HG02970 (cell line): ENCODE data around the gene CDKN2A.
A peak's percentile ranks its signal among the peaks of the same experiment; 100 is the strongest.

Experiments used
- ATAC-seq: cut with Tn5 transposase; IDR thresholded peaks from one replicate; pipeline ENCODE4 v1.9.1; 2021; ENCODE audit warnings: mild to moderate bottlenecking, moderate library complexity, moderate number of reproducible peaks; ENCODE audit not compliant: unreplicated experiment, low FRiP score

The CDKN2A gene

GRCh38 chr9:21983561-21983935 is 10.6 kb downstream of the CDKN2A start:
- no peak for ATAC-seq

GRCh38 chr9:21982861-21983560 is 11.2 kb downstream of the CDKN2A start:
- no peak for ATAC-seq

- no peak for ATAC-seq
Observed at GRCh38 chr9:21982391-21982790, 11.8 kb downstream of the CDKN2A start.

- no peak for ATAC-seq
Observed at GRCh38 chr9:21976334-21976875, 17.8 kb downstream of the CDKN2A start.

DNA sequence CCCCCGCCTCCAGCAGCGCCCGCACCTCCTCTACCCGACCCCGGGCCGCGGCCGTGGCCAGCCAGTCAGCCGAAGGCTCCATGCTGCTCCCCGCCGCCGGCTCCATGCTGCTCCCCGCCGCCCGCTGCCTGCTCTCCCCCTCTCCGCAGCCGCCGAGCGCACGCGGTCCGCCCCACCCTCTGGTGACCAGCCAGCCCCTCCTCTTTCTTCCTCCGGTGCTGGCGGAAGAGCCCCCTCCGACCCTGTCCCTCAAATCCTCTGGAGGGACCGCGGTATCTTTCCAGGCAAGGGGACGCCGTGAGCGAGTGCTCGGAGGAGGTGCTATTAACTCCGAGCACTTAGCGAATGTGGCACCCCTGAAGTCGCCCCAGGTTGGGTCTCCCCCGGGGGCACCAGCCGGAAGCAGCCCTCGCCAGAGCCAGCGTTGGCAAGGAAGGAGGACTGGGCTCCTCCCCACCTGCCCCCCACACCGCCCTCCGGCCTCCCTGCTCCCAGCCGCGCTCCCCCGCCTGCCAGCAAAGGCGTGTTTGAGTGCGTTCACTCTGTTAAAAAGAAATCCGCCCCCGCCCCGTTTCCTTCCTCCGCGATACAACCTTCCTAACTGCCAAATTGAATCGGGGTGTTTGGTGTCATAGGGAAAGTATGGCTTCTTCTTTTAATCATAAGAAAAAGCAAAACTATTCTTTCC is 19.3 kb downstream of the CDKN2A start:
- ATAC-seq, result peak; percentile 62

GRCh38 chr9:21974343-21974721 is 19.9 kb downstream of the CDKN2A start:
- ATAC-seq, result no peak

- no peak for ATAC-seq
Observed at GRCh38 chr9:21972361-21972760, 21.8 kb downstream of the CDKN2A start.

GRCh38 chr9:21970800-21971640 is 23.2 kb downstream of the CDKN2A start:
- no peak for ATAC-seq

DNA sequence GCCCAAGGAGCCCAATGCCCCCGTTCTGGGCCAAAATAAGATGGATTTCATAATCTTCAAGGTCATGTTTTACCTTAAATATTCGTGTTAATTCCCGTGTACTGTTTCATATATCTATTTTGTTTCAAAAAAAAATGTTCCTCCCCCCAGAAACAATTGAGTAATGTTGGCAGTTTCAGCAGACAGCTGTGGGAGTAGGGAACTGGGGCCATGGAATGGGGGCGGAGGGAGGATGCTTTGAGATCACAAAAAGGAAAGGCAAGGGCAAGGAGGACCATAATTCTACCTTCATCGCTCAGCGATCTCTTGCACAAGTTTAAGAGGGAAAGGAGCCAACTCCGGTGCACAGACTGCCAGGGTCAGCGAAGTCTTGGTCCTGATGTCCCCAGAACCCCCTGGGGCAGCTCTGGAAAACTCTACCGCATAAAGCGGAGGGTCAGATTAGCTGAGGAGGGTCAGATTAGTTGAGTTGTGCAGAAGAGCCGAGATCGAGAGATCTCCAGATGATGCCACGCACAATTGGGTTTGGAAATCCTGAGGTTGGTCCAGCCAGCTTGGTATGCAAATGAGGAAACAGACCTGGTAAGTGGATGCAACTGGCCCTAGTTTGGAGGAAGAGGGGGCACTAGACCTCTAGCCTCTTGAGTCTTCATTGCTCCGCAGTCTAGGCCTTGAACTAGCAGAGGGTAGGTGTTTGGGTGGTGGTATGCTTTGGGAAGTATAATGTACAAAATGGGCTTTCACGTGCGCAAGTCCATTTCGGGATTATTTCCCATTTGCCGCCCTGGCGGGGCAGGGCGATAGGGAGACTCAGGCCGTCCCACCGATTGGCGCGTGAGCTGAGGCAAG is 24.0 kb downstream of the CDKN2A start:
- ATAC-seq, result no peak

GRCh38 chr9:21969011-21969940 is 24.9 kb downstream of the CDKN2A start:
- no peak for ATAC-seq

- ATAC-seq, result no peak
Observed at GRCh38 chr9:21968331-21969010, 25.7 kb downstream of the CDKN2A start.

DNA sequence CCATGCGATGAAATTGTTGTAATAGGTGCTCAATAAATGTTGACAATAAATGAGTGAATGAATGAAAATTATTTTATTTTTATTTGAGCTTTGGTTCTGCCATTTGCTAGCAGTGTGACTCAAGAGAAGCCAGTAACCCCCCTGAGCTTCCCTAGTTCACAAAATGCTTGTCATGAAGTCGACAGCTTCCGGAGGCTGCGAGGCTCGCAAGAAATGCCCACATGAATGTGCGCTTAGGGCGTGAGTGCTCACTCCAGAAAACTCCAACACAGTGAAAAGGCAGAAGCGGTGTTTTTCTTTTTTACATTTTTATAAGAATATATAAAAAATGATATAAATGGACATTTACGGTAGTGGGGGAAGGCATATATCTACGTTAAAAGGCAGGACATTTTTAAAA is 26.5 kb downstream of the CDKN2A start:
- ATAC-seq, result no peak

DNA sequence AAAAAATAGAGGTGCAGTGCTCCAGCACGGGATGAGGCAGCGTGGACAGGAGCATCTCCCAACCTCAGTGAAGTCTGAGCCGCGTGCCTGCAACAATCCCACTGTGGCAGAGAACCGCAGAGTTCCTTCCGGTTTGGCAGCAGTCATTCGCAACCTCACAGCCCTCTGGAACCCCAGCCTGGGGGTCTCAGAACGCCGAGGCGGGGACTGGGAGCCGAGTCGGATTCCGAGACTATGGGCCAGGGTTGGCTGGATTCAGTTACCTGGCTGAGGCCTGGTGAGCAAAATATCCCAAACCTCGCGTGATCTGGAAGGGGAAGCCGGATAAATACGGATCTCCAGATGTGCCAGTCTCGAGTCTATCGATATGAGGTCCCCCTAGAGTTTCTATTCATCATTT is 27.0 kb downstream of the CDKN2A start:
- no peak for ATAC-seq

- no peak for ATAC-seq
Observed at GRCh38 chr9:21966140-21966851, 27.9 kb downstream of the CDKN2A start.

- ATAC-seq, result peak; percentile 66
Observed at GRCh38 chr9:21965401-21965951, 28.7 kb downstream of the CDKN2A start.

- peak; percentile 60 for ATAC-seq
Observed at GRCh38 chr9:21964925-21965385, 29.2 kb downstream of the CDKN2A start.

- no peak for ATAC-seq
Observed at GRCh38 chr9:21961569-21961968, 32.6 kb downstream of the CDKN2A start.
